Activated T-cell treated with anti-CD3 and anti-CD28 coated beads, Interleukin-2, amount 50 U/mL, for 4 hours (primary cell): ENCODE data around the gene BOC. TPM values are rescaled to one million over a fixed set of nuclear protein-coding genes. Genes with fewer than 3 reads are reported as not detected.

Experiments
- ATAC-seq, 2 donors: fragments of 200-7000 bp; cut with Tn5 transposase; one replicate each; pipeline ENCODE4 v1.10.0; 2021
- DNase-seq: peaks from one replicate; pipeline ENCODE4 v3.0.0-alpha.2; 2020
- H3K27me3 Mint-ChIP-seq: one replicate; pipeline ENCODE4 v1.8.0; 2021; ENCODE audit warnings: low read depth, mixed read lengths
- H3K36me3 Mint-ChIP-seq: one replicate; pipeline ENCODE4 v1.8.0; 2022; ENCODE audit warnings: mixed read lengths; ENCODE audit not compliant: insufficient read depth
- H3K4me1 Mint-ChIP-seq: one replicate; pipeline ENCODE4 v1.8.0; 2021; ENCODE audit warnings: low read depth, mixed read lengths
- H3K4me3 Mint-ChIP-seq: one replicate; pipeline ENCODE4 v1.8.0; 2021; ENCODE audit warnings: mild to moderate bottlenecking, moderate library complexity, mixed read lengths
- H3K9me3 Mint-ChIP-seq: one replicate; pipeline ENCODE4 v1.8.0; 2021; ENCODE audit warnings: mixed read lengths
- total RNA-seq, 3 donors: library from RNA; stranded (reverse); gene quantifications; one replicate each; pipeline ENCODE4 v1.2.1, GENCODE V29; 2021

BOC gene
- total RNA-seq, 3 donors from 2014 or later: 0.18 to 0.35 TPM; not detected in 1

DNA sequence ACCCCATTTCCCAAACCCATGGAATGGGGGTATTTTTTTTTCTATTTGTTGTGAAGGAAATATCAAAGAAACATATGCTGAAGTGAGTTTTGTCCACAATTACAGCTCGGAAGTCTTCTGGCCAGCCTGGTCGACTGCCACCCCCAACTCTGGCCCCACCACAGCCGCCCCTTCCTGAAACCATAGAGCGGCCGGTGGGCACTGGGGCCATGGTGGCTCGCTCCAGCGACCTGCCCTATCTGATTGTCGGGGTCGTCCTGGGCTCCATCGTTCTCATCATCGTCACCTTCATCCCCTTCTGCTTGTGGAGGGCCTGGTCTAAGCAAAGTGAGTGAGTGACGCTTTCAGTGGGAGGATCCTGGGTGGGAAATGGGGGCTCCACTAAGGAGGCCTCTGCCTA is 71.9 kb downstream of the BOC start:
- no peak for ATAC-seq
- H3K27me3 Mint-ChIP-seq: peaks cover 6% of the 10 kb centered on the region
- no peaks in the 10 kb centered on the region for H3K36me3 Mint-ChIP-seq
- H3K9me3 Mint-ChIP-seq: no peaks in the 10 kb centered on the region
- DNase-seq: no peak
- H3K4me3 Mint-ChIP-seq: no peak overlapping the region
- no peaks in the 10 kb centered on the region for H3K4me1 Mint-ChIP-seq

DNA sequence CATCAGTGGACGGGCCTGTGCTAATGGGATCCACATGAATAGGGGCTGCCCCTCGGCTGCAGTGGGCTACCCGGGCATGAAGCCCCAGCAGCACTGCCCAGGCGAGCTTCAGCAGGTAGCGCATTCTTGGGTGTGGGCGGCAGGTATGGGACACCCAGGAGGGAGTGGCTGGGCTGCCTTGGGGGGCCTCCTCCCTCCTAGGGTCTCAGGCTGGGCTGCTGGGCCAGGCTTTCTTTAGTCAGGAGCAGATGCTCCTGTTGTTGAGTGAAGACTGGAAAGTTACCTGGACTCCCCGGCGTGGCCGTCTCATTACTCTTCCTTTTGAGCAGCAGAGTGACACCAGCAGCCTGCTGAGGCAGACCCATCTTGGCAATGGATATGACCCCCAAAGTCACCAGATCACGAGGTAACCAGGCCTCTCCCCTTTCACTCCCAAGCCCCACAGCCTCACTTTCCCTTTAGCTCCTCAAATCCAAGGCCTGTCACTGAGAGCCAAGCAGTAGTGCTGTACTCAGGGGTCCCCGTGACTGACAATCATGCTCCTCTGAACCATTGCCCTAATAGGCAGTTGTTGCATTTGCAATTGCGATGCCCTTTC is 73.2 kb downstream of the BOC start:
- Mint-ChIP-seq H3K27me3 (peaks cover 4% of the 10 kb centered on the region), H3K4me1 (no peaks in the 10 kb centered on the region), H3K9me3 (no peaks in the 10 kb centered on the region), H3K4me3 (no peak overlapping the region), H3K36me3 (no peaks in the 10 kb centered on the region)
- ATAC-seq (no peak), DNase-seq (no peak)

DNA sequence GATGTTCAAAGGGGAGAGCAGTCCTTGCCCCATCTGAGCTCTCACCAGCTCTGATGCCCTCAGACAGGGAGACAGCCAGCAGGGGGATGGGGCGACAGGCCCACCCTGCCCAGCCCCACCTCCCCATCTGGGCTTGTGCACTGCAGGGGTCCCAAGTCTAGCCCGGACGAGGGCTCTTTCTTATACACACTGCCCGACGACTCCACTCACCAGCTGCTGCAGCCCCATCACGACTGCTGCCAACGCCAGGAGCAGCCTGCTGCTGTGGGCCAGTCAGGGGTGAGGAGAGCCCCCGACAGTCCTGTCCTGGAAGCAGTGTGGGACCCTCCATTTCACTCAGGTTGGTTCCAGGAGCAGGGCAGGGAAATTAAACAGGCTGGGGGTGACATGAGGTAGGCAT is 73.9 kb downstream of the BOC start:
- Mint-ChIP-seq H3K4me1 (no peaks in the 10 kb centered on the region), H3K36me3 (no peaks in the 10 kb centered on the region)
- ATAC-seq: no peak

DNA sequence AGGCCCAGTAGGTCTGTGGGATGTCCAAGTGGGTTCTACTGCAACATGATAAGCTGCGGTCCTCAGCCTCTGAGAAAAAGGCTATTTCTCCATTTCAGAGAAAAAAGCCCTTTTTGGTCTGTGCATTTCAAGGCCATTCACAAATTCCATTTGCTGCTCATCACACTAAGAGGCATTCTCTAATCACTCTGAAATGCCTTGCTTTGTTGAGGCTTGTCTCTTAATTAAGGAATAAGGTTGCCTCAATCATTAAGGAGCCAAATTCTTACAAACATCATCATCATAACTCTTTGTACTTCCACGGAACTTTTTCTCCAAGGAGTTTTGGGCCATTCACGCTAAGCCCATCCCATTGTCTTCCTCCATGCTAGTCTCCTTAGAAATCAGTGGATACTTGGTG is 74.4 kb downstream of the BOC start:
- Mint-ChIP-seq H3K4me3 (no peak overlapping the region), H3K27me3 (peaks cover 1% of the 10 kb centered on the region), H3K36me3 (no peaks in the 10 kb centered on the region), H3K9me3 (no peaks in the 10 kb centered on the region), H3K4me1 (no peaks in the 10 kb centered on the region)
- DNase-seq (no peak), ATAC-seq (no peak)

More for the DNA sequence above, 73.9 kb downstream of the BOC start:
- no peak overlapping the region for H3K4me3 Mint-ChIP-seq
- no peak for DNase-seq
- H3K9me3 Mint-ChIP-seq: no peaks in the 10 kb centered on the region
- H3K27me3 Mint-ChIP-seq: peaks cover 4% of the 10 kb centered on the region

DNA sequence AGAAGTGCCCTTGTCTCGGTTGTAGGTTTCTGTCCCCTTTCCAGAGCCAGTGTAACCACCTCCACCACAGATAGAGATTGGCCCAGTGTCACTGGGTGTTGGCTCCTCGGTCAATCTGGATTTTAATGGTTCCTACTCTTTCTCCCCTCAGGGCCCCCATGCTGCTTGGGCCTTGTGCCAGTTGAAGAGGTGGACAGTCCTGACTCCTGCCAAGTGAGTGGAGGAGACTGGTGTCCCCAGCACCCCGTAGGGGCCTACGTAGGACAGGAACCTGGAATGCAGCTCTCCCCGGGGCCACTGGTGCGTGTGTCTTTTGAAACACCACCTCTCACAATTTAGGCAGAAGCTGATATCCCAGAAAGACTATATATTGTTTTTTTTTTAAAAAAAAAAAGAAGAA is 75.2 kb downstream of the BOC start:
- H3K4me1 Mint-ChIP-seq: no peaks in the 10 kb centered on the region
- no peak for DNase-seq
- H3K36me3 Mint-ChIP-seq: no peaks in the 10 kb centered on the region
- H3K27me3 Mint-ChIP-seq: no peaks in the 10 kb centered on the region
- no peaks in the 10 kb centered on the region for H3K9me3 Mint-ChIP-seq
- no peak for ATAC-seq
- H3K4me3 Mint-ChIP-seq: no peak overlapping the region

DNA sequence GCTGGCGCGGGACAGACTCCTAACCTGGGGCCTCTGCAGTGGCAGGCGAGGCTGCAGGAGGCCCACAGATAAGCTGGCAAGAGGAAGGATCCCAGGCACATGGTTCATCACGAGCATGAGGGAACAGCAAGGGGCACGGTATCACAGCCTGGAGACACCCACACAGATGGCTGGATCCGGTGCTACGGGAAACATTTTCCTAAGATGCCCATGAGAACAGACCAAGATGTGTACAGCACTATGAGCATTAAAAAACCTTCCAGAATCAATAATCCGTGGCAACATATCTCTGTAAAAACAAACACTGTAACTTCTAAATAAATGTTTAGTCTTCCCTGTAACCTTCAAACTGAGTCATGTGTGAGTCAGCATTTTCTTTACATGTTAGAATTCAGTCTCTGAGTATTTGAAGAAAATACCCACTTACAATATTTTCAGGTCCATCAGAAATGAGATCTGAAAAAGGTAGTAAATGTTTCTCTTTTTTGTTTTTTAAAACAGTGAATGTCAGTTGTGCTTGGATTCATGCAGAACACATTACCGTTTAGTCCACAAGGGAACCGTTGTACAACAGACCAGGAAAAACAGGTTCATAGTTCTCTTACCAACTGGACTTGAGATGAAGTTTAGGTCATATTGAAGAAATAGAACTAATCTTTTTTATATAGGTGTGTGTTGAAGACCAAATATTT is 75.9 kb downstream of the BOC start:
- ATAC-seq (no peak), DNase-seq (no peak)
- H3K4me3 Mint-ChIP-seq: no peak overlapping the region
- no peaks in the 10 kb centered on the region for H3K27me3 Mint-ChIP-seq
- H3K9me3 Mint-ChIP-seq: no peaks in the 10 kb centered on the region
- H3K4me1 Mint-ChIP-seq: no peaks in the 10 kb centered on the region
- H3K36me3 Mint-ChIP-seq: no peaks in the 10 kb centered on the region

DNA sequence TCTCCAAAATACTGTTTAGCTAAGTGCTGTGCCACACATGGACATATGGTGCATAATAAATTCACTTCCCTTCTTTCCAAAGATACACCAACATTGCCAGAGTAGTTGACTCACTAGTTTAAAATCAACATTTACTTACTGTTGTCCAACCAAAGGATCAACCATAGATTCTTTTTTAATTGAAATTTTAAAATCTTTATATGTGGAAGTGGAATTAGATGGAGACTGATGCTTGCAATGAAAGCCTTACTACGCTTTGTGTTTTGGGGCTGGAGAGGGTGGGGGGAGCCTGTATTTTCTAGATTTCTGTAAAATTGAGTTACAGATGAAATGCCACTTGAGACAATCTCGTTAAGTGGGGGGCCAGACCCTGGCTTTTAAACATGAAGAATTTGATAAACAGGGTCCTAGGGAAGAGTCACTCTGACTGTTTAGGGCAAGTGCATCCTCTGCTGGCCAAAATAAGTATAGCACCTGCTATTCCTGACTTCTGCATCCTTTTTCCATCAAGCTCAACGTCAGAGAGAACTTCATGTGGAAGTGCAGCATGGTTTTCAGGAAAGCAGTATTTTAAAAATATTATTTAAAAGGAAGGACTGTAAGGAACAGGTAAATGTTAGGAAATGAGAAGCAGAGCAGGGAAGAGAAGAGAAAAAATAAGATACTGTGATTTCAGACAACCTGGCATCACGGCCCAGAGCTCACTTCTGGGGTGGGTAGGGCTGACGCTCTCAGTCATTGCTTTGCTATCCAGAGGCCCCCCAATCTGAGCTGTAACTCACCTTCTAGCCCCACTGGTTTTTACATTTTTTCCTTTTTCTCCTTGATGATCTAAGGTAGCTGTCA is 76.7 kb downstream of the BOC start:
- DNase-seq (peak; percentile 41), ATAC-seq (peak in 1 of 2 donors; percentile 32)
- Mint-ChIP-seq H3K4me3 (no peak overlapping the region), H3K4me1 (no peaks in the 10 kb centered on the region), H3K36me3 (no peaks in the 10 kb centered on the region), H3K27me3 (no peaks in the 10 kb centered on the region), H3K9me3 (no peaks in the 10 kb centered on the region)

DNA sequence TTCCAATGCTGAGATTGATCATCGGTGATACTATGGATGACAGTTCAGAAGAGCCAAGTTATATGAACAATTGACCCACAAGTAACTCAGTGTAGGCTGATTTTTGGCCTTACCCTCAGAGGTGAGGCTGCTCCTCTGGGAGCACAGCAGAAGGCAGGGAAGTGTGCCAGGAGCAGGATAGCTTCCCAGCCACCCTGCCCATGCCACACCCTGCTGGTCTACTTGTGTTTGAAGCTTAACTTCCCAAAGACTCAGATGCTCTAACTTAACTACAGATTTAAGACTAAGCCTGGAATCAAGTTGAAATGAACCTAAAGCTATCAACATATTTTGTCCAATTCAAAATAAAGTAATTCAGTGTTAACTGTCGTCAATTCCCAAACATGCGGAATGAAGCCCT is 77.5 kb downstream of the BOC start:
- no peaks in the 10 kb centered on the region for H3K4me1 Mint-ChIP-seq
- no peaks in the 10 kb centered on the region for H3K9me3 Mint-ChIP-seq
- no peaks in the 10 kb centered on the region for H3K36me3 Mint-ChIP-seq
- DNase-seq (no peak), ATAC-seq (no peak)
- H3K4me3 Mint-ChIP-seq: no peak overlapping the region
- no peaks in the 10 kb centered on the region for H3K27me3 Mint-ChIP-seq

DNA sequence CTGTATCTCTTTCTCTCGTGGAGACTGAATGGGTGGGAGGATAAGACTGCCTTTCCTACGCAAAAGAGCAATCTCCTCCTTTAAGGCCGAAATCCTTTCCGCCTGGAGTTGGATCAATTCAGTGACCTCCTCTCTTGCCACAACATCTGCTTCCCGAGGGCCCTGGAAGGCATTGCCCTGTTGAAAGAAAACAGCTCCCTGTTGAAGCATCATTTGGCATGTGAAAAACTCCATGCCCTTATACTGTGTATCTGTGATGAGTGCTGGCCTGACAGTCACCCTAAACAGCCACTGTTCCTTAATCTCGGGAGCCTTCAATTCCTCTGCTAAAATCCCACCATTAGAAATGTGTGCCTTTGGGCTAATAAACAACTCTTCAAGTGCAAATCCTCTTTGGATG is 80.2 kb downstream of the BOC start:
- Mint-ChIP-seq H3K4me3 (no peak overlapping the region), H3K4me1 (no peaks in the 10 kb centered on the region), H3K36me3 (peaks cover 7% of the 10 kb centered on the region), H3K27me3 (no peaks in the 10 kb centered on the region), H3K9me3 (peaks cover 3% of the 10 kb centered on the region)
- no peak for ATAC-seq
- no peak for DNase-seq

DNA sequence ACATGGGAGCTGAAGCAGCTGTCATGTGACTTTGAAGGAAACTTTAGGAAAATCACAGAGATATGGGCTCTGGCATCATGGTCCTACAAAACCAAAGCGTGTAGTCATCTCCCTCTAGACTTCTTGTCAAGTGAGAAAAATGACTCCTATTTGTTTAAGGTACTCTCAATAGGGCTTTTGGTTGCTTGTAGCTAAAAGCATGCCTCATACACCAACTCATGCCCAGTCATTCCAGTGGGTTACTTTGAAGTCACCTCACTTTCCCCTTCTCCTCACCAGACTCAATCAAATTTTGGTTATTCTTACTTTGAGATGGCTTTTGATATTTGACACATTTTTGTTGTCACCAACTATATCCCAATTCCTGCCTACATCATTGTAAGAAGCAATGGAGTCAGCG is 81.6 kb downstream of the BOC start:
- no peak for DNase-seq
- H3K4me1 Mint-ChIP-seq: no peaks in the 10 kb centered on the region
- H3K27me3 Mint-ChIP-seq: no peaks in the 10 kb centered on the region
- peaks cover 4% of the 10 kb centered on the region for H3K9me3 Mint-ChIP-seq
- H3K36me3 Mint-ChIP-seq: peaks cover 9% of the 10 kb centered on the region
- H3K4me3 Mint-ChIP-seq: no peak overlapping the region
- ATAC-seq: peak in 1 of 2 donors; percentile 35

DNA sequence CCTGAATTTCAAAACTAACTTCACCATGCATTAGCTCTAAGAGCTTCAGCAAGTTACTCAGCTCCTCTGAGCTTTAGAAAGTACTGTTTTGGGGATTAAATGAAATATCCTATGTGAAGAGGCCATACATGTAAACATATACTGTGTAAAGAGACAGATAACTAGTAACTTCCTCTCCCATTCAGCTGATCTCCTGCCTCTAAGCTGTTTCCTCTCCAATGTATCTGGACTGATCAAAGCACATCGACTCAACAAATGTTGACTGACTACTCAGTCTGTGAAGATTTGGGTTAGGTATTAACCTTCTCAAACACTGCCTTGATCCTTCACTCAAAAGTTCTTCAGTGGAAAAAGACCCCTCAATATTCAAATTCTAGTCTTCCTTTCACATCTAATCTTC is 82.0 kb downstream of the BOC start:
- peaks cover 11% of the 10 kb centered on the region for H3K36me3 Mint-ChIP-seq
- H3K27me3 Mint-ChIP-seq: no peaks in the 10 kb centered on the region
- peaks cover 4% of the 10 kb centered on the region for H3K9me3 Mint-ChIP-seq
- H3K4me3 Mint-ChIP-seq: no peak overlapping the region
- no peaks in the 10 kb centered on the region for H3K4me1 Mint-ChIP-seq
- no peak for DNase-seq
- ATAC-seq: no peak

DNA sequence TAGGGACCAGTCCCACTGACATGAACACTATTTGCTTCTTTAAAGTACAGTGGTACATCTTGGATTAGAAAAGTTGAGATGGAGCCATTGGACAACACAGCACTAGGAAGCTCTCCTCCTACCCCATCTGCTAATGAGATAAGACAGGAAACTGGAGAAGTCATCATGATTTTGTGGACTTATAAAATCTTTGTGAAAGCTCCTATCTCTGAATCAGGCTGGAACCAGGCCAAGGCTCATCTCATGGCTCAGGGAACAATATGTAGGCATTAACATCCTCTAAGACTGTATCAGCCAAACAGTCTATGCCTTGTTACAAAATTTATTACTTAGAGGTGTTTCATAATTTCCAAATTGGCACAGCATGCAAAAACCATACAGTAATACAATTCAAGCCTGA is 84.1 kb downstream of the BOC start:
- peaks cover 4% of the 10 kb centered on the region for H3K9me3 Mint-ChIP-seq
- no peak overlapping the region for H3K4me3 Mint-ChIP-seq
- H3K4me1 Mint-ChIP-seq: no peaks in the 10 kb centered on the region
- DNase-seq (no peak), ATAC-seq (no peak)
- H3K36me3 Mint-ChIP-seq: peaks cover 17% of the 10 kb centered on the region
- no peaks in the 10 kb centered on the region for H3K27me3 Mint-ChIP-seq

DNA sequence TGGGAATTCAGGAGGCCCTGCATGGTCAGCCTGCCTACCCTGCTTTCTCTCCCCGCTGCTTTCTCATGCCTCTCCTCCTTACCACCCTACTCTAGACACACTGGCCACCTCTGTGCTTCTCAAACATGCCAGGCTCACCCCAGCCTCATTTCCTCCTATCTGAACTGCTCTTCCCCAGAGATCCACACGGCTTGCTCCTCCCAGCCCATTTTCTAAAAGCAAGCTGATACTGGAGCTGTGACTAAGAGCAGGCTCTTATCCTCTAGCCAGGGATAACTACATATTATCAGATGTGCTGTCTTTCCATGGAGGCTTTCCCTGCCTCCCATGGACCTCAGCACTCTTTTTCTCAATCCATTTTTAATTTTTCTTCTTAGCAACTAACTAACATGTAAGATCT is 85.9 kb downstream of the BOC start:
- no peaks in the 10 kb centered on the region for H3K27me3 Mint-ChIP-seq
- H3K36me3 Mint-ChIP-seq: peaks cover 23% of the 10 kb centered on the region
- H3K4me1 Mint-ChIP-seq: no peaks in the 10 kb centered on the region
- ATAC-seq (no peak), DNase-seq (no peak)
- peaks cover 4% of the 10 kb centered on the region for H3K9me3 Mint-ChIP-seq
- H3K4me3 Mint-ChIP-seq: no peak overlapping the region

DNA sequence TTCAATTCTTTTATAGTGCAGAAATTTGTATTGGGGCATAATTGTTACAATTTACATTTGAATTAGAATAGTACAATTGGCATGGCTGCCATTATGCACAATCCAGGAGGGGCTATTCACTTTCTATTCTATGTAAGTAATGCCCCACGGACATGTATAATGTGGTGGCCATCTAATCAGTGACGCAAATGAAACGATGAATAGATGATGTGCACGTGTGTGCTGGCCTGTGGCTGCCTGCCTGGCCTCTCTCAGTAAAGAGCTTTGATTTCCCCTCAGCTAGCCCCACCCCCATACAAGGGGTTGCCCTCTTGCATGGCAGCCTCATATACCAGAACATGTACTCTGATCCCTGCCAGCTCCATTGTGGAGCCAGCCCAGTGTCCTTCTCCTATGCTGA is 86.5 kb downstream of the BOC start:
- Mint-ChIP-seq H3K36me3 (peaks cover 25% of the 10 kb centered on the region), H3K27me3 (no peaks in the 10 kb centered on the region)

DNA sequence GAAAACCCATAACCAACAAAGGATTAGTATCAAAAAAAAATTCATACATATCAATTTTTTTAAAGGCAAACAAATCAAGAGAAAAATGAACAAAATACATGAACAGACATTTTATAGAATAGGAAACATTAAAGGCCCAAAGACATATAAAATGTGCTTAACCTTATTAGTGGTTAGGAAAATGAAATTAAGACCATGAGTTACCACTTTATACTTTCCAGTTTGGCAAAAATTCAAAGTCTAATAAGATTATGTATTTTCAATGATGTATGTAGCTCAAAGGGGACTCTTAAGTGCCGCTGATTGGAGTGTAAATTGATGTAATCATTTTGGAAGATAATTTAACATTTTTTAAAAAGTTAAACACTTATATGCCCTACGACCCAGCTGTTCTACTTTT is 89.2 kb downstream of the BOC start:
- Mint-ChIP-seq H3K4me3 (no peak overlapping the region), H3K36me3 (peaks cover 33% of the 10 kb centered on the region), H3K9me3 (peaks cover 4% of the 10 kb centered on the region), H3K4me1 (no peaks in the 10 kb centered on the region), H3K27me3 (no peaks in the 10 kb centered on the region)
- DNase-seq (no peak), ATAC-seq (no peak)

More for the DNA sequence above, 86.5 kb downstream of the BOC start:
- Mint-ChIP-seq H3K9me3 (peaks cover 4% of the 10 kb centered on the region), H3K4me1 (no peaks in the 10 kb centered on the region), H3K4me3 (no peak overlapping the region)
- DNase-seq (no peak), ATAC-seq (no peak)
